Mammary epithelial cell (primary cell): ENCODE measurements around the gene KLF16.

Source experiments
- CTCF ChIP-seq, 2 donors: IDR thresholded peaks in 1 of 2; conservative IDR thresholded peaks in 1 of 2; 2 replicates each; pipeline ENCODE4 v1.5.1; 2011 to 2012; ENCODE audit warnings: inconsistent platforms in 2 of 2, low read length in 2 of 2, mild to moderate bottlenecking in 2 of 2, control low read depth in 1 of 2, low read depth in 1 of 2; ENCODE audit not compliant: insufficient read depth in 1 of 2; ENCODE audit errors: extremely low read depth in 1 of 2
- EZH2 ChIP-seq: IDR thresholded peaks from 2 replicates; pipeline ENCODE4 v1.6.1; 2012; ENCODE audit warnings: low read length, inconsistent platforms, borderline replicate concordance

- no peak for TF ChIP-seq CTCF (conservative IDR thresholded peaks at IDR 0.05 in 1 of 2, IDR thresholded peaks at IDR 0.05 in 1 of 2; ENCODE audit: extremely low read depth in 1 of 2, insufficient read depth in 1 of 2, low read depth in 1 of 2, low read length in 2 of 2)
- no peak for TF ChIP-seq EZH2
Observed at GRCh38 chr19:1810439-1811160, 52.8 kb downstream of the KLF16 start.
